GM23248 (cell line): ENCODE measurements around the gene ECI2.

ENCODE experiments used
- EZH2 ChIP-seq: fragments of 200-600 bp; sonication (generic); IDR thresholded peaks from 2 replicates; pipeline ENCODE4 v1.6.1; 2018; ENCODE audit warnings: antibody characterized with exemption, mild to moderate bottlenecking; ENCODE audit not compliant: insufficient read depth, poor library complexity, severe bottlenecking
- EZH2phosphoT487 ChIP-seq: fragments of 200-600 bp; sonication (generic); IDR thresholded peaks from 2 replicates; pipeline ENCODE4 v1.6.1; 2018; ENCODE audit warnings: antibody characterized with exemption, moderate library complexity, mild to moderate bottlenecking, low read depth; ENCODE audit not compliant: insufficient read depth

DNA sequence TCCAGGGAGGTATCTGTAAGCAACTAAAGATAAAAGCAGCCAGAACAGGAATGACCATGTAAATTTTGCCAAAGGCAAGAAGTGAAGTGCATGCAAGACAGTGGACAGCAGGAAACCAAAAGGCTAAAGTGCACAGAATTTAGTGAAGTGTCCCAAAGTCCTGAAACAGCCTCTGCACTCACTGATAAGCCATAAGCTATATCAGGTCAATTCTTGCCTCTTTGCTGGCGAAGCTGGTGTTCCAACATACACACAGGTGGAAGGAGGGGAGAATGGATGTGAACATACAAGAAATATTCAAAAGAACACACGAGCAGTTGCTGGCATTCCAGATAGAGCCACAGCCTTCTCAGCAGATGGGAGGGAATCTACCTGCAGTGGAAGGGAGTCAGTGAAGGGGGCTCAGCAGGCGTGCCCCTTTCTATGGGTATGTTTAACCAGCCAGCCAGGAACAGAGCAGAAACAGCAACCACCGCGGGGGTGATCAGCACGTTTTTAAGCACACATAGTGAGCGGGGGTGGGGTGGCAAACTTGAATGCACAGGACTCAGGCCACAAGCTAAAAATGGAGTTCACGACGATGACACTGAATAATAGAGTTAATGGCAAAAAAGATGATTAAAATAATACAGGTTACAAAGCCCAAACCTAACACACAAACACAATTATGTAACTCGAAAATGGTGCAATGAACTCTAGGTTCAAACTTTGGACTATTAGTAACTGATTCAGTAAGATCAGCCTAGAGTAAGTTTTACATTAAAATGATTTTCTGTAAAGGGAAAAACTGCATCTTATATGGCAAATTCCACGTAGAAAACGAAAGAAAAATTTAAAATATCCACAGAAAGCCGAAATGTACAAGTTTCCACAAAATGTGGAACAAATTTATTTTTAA lies 1.2 kb downstream of the ECI2 start:
- no peak for TF ChIP-seq EZH2phosphoT487
- no peak for TF ChIP-seq EZH2
